ENCODE results near the gene GGA3. TPM values are rescaled to one million over a fixed set of nuclear protein-coding genes. Genes with fewer than 3 reads are reported as not detected.

Gene GGA3
- polyA plus RNA-seq, 1 donor (not counting 4 experiments of a cell fraction or from before 2014, with no cell fraction given), result 25.2 TPM

GRCh38 chr17:75241502-75241901 lies 19.9 kb downstream of the GGA3 start:
- TF ChIP-seq CTCF (optimal IDR thresholded peaks at IDR 0.05 in 1 of 3, IDR thresholded peaks at IDR 0.05 in 1 of 3, conservative IDR thresholded peaks at IDR 0.05 in 1 of 3; ENCODE audit: extremely low read depth in 1 of 3, insufficient read depth in 2 of 3, low read length in 3 of 3) (no peak), EZH2 (IDR thresholded peaks at IDR 0.05; ENCODE audit: low read length) (no peak)
- H3K4me3 ChIP-seq (ENCODE audit: control insufficient read depth in 2 of 3, extremely low read depth in 1 of 3, insufficient read depth in 2 of 3, low read depth in 1 of 3, low read length in 3 of 3), result no peak overlapping the region
- H3K9ac ChIP-seq (ENCODE audit: control insufficient read depth, extremely low read depth, insufficient read depth, low read length), result no peak overlapping the region
- no peaks in the 10 kb centered on the region for H3K4me1 ChIP-seq (ENCODE audit: control insufficient read depth, extremely low read depth, insufficient read depth, low read length)
- H3K27me3 ChIP-seq (ENCODE audit: control insufficient read depth, extremely low read depth, insufficient read depth, low read length), result no peaks in the 10 kb centered on the region
- no peak overlapping the region for H3K4me2 ChIP-seq (ENCODE audit: control insufficient read depth, extremely low read depth, insufficient read depth, low read depth, low read length)
- DNase-seq (ENCODE audit: low read depth, low spot score), result no peak
- H3K27ac ChIP-seq (ENCODE audit: control insufficient read depth, insufficient read depth, low read length), result no peak overlapping the region
- H2AFZ ChIP-seq (ENCODE audit: control insufficient read depth, low read length), result no peak overlapping the region
- no peaks in the 10 kb centered on the region for H3K9me1 ChIP-seq (ENCODE audit: control insufficient read depth, extremely low read depth, insufficient read depth, low read length)
- peaks cover 62 to 79% of the 10 kb centered on the region in 2 experiments for H3K36me3 ChIP-seq (ENCODE audit: control insufficient read depth in 2 of 2, extremely low read depth in 1 of 2, insufficient read depth in 2 of 2, low read length in 2 of 2)
- H3K79me2 ChIP-seq (ENCODE audit: control insufficient read depth, insufficient read depth, low read length), result no peaks in the 10 kb centered on the region
- no peak for FAIRE-seq
- dilution Hi-C loops (cut with MboI; ENCODE audit: extremely low pct_ligation_motif_present, low sequenced_read_pairs), result no loop called here
- H3K9me3 ChIP-seq (ENCODE audit: control insufficient read depth, low read depth, low read length), result no peaks in the 10 kb centered on the region
- peaks cover 9% of the 10 kb centered on the region for H4K20me1 ChIP-seq (ENCODE audit: control insufficient read depth, extremely low read depth, insufficient read depth, low read length)

GRCh38 chr17:75241143-75241430 lies 20.3 kb downstream of the GGA3 start:
- H3K9me3 ChIP-seq (ENCODE audit: control insufficient read depth, low read depth, low read length), result no peaks in the 10 kb centered on the region
- no peaks in the 10 kb centered on the region for H3K79me2 ChIP-seq (ENCODE audit: control insufficient read depth, insufficient read depth, low read length)
- H3K27ac ChIP-seq (ENCODE audit: control insufficient read depth, insufficient read depth, low read length), result no peak overlapping the region
- H3K9ac ChIP-seq (ENCODE audit: control insufficient read depth, extremely low read depth, insufficient read depth, low read length), result no peak overlapping the region
- dilution Hi-C loops (cut with MboI; ENCODE audit: extremely low pct_ligation_motif_present, low sequenced_read_pairs), result no loop called here
- H3K4me1 ChIP-seq (ENCODE audit: control insufficient read depth, extremely low read depth, insufficient read depth, low read length), result no peaks in the 10 kb centered on the region
- TF ChIP-seq EZH2 (IDR thresholded peaks at IDR 0.05; ENCODE audit: low read length) (no peak), CTCF (optimal IDR thresholded peaks at IDR 0.05 in 1 of 3, IDR thresholded peaks at IDR 0.05 in 1 of 3, conservative IDR thresholded peaks at IDR 0.05 in 1 of 3; ENCODE audit: extremely low read depth in 1 of 3, insufficient read depth in 2 of 3, low read length in 3 of 3) (no peak)
- DNase-seq (ENCODE audit: low read depth, low spot score) (no peak), FAIRE-seq (no peak)
- no peak overlapping the region for H3K4me3 ChIP-seq (ENCODE audit: control insufficient read depth in 2 of 3, extremely low read depth in 1 of 3, insufficient read depth in 2 of 3, low read depth in 1 of 3, low read length in 3 of 3)
- H4K20me1 ChIP-seq (ENCODE audit: control insufficient read depth, extremely low read depth, insufficient read depth, low read length), result peaks cover 9% of the 10 kb centered on the region
- H2AFZ ChIP-seq (ENCODE audit: control insufficient read depth, low read length), result no peak overlapping the region
- no peak overlapping the region for H3K4me2 ChIP-seq (ENCODE audit: control insufficient read depth, extremely low read depth, insufficient read depth, low read depth, low read length)
- peaks cover 58 to 78% of the 10 kb centered on the region in 2 experiments for H3K36me3 ChIP-seq (ENCODE audit: control insufficient read depth in 2 of 2, extremely low read depth in 1 of 2, insufficient read depth in 2 of 2, low read length in 2 of 2)
- H3K9me1 ChIP-seq (ENCODE audit: control insufficient read depth, extremely low read depth, insufficient read depth, low read length), result no peaks in the 10 kb centered on the region
- no peaks in the 10 kb centered on the region for H3K27me3 ChIP-seq (ENCODE audit: control insufficient read depth, extremely low read depth, insufficient read depth, low read length)
